GM23338 (cell line): Measurements from ENCODE around the gene PKLR.

ENCODE experiments used
- EZH2 ChIP-seq: fragments of 200-600 bp; sonication (generic); IDR thresholded peaks from one replicate; pipeline ENCODE4 v1.8.0; 2017; ENCODE audit warnings: antibody characterized with exemption, mild to moderate bottlenecking, low read depth; ENCODE audit not compliant: unreplicated experiment
- EZH2phosphoT487 ChIP-seq: fragments of 200-600 bp; sonication (generic); IDR thresholded peaks from one replicate; pipeline ENCODE4 v1.8.1; 2018; ENCODE audit warnings: antibody characterized with exemption; ENCODE audit not compliant: unreplicated experiment
- JUNB ChIP-seq: IDR thresholded peaks from one replicate; pipeline ENCODE4 v1.6.1; 2016; ENCODE audit warnings: antibody characterized with exemption; ENCODE audit not compliant: unreplicated experiment
- POLR2AphosphoS5 ChIP-seq: IDR thresholded peaks from 2 replicates; pipeline ENCODE4 v1.6.1; 2016; ENCODE audit warnings: antibody characterized with exemption, low read depth
- TF ChIP-seq, protein P1 (sequence below): IDR thresholded peaks from one replicate; pipeline ENCODE4 v1.6.1; 2018; ENCODE audit warnings: antibody characterized with exemption; ENCODE audit not compliant: unreplicated experiment
- TF ChIP-seq, protein P2 (sequence below): IDR thresholded peaks from 2 replicates; pipeline ENCODE4 v1.6.1; 2016; ENCODE audit warnings: antibody characterized with exemption
- TF ChIP-seq, protein P3 (sequence below), 2 experiments: fragments of 200-600 bp in 1 of 2; sonication (generic) in 1 of 2; conservative IDR thresholded peaks; 2 replicates each; pipeline versions ENCODE4 v1.5.1 to v1.6.1; 2016 to 2017; ENCODE audit warnings: antibody characterized with exemption in 2 of 2, low read depth in 2 of 2, mild to moderate bottlenecking in 2 of 2, moderate library complexity in 1 of 2

DNA sequence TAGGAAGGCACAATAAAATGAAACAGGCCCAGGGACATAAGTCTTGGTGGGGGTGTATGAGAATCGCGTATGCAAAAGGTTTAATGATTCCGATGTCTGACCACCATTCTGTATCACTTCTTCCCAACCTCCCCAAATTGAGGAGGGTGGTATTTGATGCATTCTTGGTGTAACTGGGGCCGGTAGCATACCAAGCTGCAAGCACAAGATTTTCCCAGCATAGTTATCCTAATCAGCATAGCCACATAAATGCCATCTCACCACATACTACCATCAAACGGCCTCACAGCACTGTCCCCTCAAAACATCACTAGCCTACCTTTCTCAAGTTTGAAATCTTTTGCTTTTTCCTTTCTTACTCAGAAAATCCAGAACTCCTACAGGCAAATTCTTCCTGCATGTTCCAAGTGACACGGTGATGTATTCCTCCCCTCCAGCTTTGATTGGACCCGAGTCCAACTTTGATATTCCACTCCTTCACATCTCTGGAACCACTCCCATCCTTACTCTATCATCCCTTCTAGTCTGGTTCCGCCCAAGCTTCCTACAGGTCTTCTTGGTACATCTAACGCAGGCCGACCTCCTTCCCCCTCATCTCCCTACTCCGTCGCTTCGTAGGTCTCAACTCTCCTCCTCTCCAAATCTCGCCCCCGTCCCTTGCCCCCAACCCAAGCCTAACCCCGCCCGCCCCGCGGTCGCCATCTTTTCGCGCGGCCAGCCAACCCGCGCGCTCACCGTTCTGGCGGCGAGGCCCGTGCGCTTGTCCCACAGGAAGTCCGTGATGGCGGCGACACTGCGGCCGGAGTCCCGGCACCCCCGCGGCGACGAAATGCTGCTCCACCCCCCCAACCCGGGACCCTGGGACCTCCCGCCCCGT, 28.5 kb downstream of the PKLR start:
- TF ChIP-seq, protein P1, sequence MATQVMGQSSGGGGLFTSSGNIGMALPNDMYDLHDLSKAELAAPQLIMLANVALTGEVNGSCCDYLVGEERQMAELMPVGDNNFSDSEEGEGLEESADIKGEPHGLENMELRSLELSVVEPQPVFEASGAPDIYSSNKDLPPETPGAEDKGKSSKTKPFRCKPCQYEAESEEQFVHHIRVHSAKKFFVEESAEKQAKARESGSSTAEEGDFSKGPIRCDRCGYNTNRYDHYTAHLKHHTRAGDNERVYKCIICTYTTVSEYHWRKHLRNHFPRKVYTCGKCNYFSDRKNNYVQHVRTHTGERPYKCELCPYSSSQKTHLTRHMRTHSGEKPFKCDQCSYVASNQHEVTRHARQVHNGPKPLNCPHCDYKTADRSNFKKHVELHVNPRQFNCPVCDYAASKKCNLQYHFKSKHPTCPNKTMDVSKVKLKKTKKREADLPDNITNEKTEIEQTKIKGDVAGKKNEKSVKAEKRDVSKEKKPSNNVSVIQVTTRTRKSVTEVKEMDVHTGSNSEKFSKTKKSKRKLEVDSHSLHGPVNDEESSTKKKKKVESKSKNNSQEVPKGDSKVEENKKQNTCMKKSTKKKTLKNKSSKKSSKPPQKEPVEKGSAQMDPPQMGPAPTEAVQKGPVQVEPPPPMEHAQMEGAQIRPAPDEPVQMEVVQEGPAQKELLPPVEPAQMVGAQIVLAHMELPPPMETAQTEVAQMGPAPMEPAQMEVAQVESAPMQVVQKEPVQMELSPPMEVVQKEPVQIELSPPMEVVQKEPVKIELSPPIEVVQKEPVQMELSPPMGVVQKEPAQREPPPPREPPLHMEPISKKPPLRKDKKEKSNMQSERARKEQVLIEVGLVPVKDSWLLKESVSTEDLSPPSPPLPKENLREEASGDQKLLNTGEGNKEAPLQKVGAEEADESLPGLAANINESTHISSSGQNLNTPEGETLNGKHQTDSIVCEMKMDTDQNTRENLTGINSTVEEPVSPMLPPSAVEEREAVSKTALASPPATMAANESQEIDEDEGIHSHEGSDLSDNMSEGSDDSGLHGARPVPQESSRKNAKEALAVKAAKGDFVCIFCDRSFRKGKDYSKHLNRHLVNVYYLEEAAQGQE: no peak
- TF ChIP-seq EZH2 (no peak), POLR2AphosphoS5 (no peak), JUNB (no peak), EZH2phosphoT487 (no peak)
- TF ChIP-seq, protein P2, sequence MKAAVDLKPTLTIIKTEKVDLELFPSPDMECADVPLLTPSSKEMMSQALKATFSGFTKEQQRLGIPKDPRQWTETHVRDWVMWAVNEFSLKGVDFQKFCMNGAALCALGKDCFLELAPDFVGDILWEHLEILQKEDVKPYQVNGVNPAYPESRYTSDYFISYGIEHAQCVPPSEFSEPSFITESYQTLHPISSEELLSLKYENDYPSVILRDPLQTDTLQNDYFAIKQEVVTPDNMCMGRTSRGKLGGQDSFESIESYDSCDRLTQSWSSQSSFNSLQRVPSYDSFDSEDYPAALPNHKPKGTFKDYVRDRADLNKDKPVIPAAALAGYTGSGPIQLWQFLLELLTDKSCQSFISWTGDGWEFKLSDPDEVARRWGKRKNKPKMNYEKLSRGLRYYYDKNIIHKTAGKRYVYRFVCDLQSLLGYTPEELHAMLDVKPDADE: no peak
- TF ChIP-seq, protein P3, sequence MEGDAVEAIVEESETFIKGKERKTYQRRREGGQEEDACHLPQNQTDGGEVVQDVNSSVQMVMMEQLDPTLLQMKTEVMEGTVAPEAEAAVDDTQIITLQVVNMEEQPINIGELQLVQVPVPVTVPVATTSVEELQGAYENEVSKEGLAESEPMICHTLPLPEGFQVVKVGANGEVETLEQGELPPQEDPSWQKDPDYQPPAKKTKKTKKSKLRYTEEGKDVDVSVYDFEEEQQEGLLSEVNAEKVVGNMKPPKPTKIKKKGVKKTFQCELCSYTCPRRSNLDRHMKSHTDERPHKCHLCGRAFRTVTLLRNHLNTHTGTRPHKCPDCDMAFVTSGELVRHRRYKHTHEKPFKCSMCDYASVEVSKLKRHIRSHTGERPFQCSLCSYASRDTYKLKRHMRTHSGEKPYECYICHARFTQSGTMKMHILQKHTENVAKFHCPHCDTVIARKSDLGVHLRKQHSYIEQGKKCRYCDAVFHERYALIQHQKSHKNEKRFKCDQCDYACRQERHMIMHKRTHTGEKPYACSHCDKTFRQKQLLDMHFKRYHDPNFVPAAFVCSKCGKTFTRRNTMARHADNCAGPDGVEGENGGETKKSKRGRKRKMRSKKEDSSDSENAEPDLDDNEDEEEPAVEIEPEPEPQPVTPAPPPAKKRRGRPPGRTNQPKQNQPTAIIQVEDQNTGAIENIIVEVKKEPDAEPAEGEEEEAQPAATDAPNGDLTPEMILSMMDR (conservative IDR thresholded peaks at IDR 0.05; ENCODE audit: low read depth in 2 of 2): no peak
